Measurements from ENCODE around the gene ATP6V0E1.
A peak's percentile ranks its signal among the peaks of the same experiment; 100 is the strongest.
"Not testable (repeated sequence)": the region's sequence is repeated elsewhere in the genome, so short reads cannot be mapped to it uniquely, and the experiment has no call there.

Gene ATP6V0E1

GRCh38 chr5:173010021-173010420, 26.4 kb downstream of the ATP6V0E1 start:
- peak; percentile 36 for DNase-seq

DNA sequence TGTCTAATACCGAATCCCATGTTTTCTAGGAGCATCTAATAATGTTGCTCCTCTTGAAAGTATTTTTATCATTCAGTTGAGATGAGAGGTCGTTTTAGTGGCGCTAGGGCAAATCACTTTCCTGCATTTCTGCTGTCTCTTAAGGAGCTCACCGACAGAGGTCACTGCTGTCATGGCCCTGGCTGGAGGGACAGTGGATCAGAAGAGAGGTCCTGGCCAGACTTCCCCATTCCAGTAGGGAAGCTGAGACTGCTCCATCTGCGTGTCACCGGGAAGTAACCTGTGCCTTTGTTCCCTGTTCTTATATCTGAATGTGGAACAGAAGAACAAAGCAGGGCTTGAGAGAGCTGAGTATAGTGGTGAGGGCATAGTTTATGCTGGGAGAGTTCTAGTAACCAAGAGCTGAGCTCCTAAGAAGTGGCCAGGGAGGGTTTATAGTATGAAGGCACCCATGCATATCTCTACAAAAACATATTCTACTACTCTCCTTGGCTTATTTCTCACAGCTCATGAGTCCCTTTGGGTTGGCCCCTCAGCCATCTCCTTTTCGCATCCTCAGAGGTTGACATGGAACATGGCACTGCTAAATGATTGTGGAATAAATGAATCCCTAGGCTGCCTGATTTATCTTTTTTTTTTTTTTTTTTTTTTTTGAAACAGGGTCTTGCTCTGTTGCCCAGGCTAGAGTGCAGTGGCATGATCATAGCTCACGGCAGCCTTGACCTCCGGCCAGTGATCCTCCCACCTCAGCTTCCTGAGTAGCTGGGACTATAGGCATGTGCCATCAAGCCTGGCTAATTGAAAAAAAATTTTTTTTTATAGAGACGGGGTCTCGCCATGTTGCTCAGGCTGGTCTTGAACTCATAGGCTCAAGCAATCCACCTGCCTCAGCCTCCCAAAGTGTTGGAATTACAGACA, 27.2 kb downstream of the ATP6V0E1 start:
- peak; percentile 12 for DNase-seq

GRCh38 chr5:173011566-173011965, 28.0 kb downstream of the ATP6V0E1 start:
- DNase-seq: no peak

- no peak for DNase-seq
Observed at GRCh38 chr5:173012882-173013281, 29.3 kb downstream of the ATP6V0E1 start.

- DNase-seq: no peak
Observed at GRCh38 chr5:173014671-173015070, 31.1 kb downstream of the ATP6V0E1 start.

GRCh38 chr5:173015192-173015591, 31.6 kb downstream of the ATP6V0E1 start:
- DNase-seq: no peak

DNA sequence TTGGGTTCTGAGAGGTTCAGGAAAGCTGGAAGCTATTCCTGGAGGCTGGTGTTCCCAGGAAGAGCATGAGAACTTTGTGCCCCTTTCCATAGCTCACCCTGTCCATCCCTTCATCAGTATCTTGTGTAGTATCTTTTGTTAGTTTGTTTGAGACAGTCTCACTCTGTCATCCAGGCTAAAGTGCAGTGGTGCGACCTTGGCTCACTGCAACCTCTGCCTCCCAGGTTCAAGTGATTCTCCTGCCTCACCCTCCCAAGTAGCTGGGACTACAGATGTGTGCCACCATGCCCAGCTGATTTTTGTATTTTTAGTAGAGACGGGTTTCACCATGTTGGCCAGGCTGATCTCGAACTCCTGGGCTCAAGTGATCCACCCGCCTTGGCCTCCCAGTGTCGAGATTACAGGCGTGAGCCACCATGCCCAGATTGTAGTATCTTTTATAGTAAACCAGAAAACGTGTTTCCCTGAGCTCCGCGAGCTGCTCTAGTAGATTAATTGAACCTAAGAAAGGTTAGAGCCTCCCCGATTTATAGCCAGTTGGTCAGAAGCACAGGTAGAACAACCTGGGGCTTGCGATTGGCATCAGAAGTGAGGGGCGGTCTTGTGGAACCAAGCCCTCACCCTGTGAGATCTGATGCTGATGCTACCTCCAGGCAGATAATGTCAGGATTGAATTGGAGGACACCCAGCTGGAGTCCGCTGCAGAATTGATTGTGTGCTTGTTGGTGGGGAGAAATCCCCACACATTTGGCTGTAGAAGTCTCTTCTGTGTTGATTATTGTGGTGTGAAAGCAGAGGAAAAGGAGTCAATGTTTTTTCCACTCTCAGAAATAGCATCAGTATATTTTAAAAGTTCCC, 32.3 kb downstream of the ATP6V0E1 start:
- no peak for DNase-seq

- DNase-seq: peak; percentile 36
Observed at GRCh38 chr5:173016598-173017046, 33.1 kb downstream of the ATP6V0E1 start.

GRCh38 chr5:173017087-173017486, 33.5 kb downstream of the ATP6V0E1 start:
- not testable (repeated sequence) for DNase-seq

DNA sequence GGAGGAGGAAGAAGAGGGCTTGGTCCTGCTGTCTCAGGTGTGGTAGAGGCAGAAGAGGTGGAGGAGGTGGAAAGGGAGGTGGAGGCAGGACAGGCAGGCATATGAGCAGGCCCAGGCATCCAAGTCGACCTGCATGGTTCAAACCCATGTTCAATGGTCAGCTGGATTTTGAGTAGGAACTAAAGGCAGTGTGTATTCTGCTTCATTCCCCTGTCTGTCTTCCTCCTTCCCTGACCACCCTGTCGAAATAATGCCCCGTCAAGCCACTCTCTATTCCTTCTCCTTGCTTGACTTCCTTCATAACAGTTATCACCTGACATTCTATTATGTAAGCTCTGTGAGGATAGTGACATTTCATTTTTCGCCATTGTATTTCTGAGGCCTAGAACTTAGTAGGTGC, 34.8 kb downstream of the ATP6V0E1 start:
- DNase-seq: no peak

DNA sequence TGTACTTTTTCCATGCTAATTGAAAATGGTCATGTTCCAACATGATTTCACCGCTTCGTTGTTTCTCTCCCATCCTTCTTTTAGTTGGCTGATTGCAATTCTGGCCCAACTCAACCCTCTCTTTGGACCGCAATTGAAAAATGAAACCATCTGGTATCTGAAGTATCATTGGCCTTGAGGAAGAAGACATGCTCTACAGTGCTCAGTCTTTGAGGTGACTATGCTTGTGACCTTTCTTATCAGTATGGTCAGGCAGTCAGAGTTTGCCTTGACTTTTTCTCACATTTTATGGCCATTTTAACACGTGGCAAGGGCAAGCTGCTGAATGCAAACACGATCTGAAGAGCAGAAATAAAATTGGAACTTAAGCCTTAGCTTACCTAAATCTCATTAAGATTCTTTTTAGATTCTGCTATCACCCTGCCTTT, 36.6 kb downstream of the ATP6V0E1 start:
- DNase-seq: no peak

- DNase-seq: no peak
Observed at GRCh38 chr5:173020643-173021042, 37.1 kb downstream of the ATP6V0E1 start.

DNA sequence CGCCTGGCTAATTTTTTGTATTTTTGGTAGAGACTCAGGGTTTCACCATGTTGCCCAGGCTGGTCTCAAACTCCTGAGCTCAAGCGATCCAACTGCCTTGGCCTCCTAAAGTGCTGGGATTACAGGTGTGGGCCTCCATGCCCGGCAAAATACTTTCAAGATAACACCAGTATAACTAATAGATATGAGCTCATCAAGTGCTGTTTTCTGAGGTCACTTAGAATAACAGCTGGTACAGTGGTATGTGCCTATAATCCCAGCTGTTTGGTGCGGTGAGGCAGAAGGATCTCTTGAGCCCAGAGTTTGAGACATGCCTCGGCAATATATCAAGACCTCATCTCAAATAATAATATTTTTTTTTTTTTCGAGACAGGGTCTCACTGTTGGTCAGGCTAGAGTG, 42.1 kb downstream of the ATP6V0E1 start:
- peak; percentile 9 for DNase-seq

GRCh38 chr5:173027905-173028304, 44.3 kb downstream of the ATP6V0E1 start:
- DNase-seq: no peak

DNA sequence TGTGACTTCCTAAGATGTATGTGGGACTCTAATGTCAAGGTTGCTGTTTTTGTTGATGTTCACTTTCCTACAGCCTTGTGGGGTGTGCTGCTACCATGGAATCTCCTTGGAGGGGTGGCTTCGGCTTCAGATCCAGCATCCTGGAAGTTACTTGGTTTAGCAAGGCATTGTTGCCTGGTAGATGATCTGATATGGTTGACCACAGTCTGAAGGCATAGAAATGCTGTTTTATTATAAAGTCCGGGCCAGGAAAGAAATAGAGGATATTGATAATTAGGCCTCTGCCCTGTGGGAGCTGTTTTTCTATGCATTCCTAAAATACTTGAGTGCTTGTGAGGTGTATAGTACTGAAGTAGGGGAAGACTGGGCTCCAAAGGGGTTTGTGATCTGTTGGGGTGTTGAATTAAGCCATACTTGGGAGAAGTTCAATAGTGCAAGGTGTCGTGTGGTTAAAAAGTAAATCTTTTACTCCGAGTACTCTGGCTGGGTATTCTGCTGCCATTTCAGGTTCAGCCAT, 45.3 kb downstream of the ATP6V0E1 start:
- DNase-seq: no peak

DNA sequence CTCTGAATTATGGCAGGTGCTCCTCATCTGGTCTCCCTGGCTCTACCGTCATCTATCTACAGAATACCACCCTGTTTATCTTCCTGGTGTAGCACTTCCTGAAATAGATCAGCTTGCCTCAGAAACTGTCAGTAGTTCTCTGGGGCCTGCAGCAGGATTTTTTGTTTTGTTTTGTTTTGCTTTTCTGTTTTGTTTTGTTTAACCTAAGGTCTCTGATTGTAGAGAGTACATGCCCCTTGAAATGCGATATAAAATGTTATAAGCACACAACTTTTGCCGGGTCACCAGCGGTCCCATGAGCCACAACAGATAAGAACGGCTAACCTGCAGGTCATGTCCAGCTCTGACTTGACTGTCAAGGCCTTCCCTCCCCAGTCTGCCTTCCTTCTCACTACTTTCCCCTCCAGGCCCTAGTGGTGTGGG, 45.9 kb downstream of the ATP6V0E1 start:
- DNase-seq: no peak

DNA sequence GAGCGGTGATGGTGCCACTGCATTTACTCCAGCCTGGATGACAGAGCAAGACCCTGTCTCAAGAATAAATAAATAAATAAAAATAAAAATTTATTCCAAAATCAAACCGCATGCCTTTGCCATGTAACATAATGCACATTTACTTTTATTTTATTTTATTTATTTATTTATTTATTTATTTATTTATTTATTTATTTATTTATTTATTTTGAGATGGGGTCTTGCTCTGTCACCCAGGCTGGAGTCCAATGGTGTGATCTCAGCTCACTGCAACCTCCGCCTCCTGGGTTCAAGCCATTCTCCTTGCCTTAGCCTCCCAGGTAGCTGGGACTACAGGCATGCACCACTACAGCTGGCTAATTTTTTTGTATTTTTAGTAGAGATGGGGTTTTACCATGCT, 48.5 kb downstream of the ATP6V0E1 start:
- DNase-seq: not testable (repeated sequence)

DNA sequence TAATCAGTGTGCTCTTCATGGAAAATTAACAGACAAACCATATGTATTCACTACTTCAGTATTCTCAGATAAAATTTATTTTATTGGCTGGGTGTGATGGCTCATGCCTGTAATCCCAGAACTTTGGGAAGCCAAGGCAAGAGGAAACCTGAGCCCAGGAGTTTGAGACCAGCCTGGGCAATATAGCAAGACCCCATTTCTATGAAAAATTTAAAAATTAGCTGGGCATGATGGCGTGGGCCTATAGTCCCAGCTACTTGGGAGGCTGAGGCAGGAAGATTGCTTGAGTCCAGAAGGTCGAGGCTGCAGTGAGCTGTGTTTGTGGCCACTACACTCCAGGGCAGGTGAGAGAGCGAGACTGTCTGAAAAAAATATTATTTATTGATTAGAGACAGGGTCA, 49.2 kb downstream of the ATP6V0E1 start:
- no peak for DNase-seq

GRCh38 chr5:173033923-173034322, 50.4 kb downstream of the ATP6V0E1 start:
- no peak for DNase-seq

GRCh38 chr5:173035904-173036707, 52.5 kb downstream of the ATP6V0E1 start:
- DNase-seq: no peak

GRCh38 chr5:173039188-173039587, 55.6 kb downstream of the ATP6V0E1 start:
- DNase-seq: no peak

DNA sequence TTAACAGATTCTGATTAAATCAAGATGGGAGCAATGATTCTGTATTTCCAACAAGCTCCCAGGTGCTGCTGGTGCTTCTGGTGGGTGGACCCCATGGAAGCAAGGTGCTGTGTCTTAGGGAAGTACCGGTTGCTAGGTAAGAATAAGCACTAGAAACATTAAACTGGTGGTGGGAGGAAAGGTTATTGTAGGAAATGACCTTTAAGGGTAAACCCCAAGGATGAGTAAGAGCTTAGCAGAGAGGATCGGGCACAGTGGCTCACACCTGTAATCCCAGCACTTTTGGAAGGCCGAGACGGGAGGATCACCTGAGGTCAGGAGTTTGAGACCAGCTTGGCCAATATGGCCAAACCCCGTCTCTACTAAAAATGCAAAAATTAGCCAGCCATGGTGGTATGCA, 56.4 kb downstream of the ATP6V0E1 start:
- no peak for DNase-seq
